ENCODE data around the gene SEC31B.

SEC31B gene

DNA sequence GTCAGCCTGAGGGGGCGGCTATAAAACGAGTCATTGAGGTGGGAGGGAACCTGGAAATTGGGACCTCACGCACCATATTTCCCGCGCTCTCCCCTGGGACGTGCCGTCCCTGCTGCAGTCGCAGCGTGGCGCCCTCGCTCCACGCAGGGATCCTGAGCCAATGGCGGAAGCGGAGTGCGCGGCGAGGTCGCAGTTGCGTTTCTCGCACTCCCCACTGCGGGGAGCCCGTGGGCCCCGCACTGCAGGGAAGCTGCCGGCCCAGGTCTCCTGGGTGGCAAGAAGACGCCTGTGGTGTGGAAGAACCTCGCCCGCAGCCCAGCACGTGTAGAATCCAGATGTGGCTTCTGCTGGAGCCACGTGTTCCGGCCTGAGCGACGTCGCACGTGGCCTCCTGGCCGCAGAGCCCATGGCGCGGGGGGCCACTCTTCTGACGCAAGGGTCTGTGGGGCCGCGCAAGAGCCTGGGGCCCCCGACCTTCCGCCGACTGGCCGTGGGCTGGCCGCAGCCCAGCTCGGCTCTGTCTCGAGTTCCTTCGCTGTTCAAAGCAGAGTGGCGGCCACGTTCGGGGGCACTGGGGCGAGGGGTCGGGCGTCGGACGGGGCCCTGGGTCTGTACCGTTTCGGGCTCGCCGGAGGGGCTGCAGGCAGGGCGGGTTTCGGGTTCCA is 42.5 kb upstream of the SEC31B start:
- in situ Hi-C loops (cut with MboI; ENCODE audit: low sequenced_read_pairs, unreplicated experiment): loop anchor here (25.0 kb wide), 1 partner anchor 175 kb away; the partner anchor contains the start of gene PAX2
- TF ChIP-seq, protein P1, sequence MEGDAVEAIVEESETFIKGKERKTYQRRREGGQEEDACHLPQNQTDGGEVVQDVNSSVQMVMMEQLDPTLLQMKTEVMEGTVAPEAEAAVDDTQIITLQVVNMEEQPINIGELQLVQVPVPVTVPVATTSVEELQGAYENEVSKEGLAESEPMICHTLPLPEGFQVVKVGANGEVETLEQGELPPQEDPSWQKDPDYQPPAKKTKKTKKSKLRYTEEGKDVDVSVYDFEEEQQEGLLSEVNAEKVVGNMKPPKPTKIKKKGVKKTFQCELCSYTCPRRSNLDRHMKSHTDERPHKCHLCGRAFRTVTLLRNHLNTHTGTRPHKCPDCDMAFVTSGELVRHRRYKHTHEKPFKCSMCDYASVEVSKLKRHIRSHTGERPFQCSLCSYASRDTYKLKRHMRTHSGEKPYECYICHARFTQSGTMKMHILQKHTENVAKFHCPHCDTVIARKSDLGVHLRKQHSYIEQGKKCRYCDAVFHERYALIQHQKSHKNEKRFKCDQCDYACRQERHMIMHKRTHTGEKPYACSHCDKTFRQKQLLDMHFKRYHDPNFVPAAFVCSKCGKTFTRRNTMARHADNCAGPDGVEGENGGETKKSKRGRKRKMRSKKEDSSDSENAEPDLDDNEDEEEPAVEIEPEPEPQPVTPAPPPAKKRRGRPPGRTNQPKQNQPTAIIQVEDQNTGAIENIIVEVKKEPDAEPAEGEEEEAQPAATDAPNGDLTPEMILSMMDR (IDR thresholded peaks at IDR 0.05; ENCODE audit: borderline replicate concordance, control extremely low read depth, extremely low read depth, insufficient read depth, missing control alignments): peak; percentile 85
- DNase-seq (ENCODE audit: low spot score): peak; percentile 89

DNA sequence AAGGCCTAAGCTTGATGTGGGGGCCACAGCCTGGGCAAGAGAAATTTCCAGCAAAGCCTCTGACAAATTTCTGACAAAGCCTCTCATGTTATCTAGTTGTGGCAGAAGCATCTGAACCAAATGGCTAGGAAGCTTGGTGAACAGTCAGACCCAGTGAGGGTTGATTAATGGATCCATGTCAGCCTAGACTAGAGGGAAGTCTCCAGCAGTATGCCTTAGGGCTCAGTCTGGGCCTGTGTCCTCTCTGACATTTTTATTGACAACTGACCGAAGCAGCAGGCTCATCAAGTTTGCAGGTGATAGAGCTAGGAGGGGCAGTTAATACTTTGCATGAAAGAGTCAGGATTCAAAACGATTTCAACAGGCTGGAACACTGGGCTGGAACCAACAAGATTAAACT is 41.3 kb upstream of the SEC31B start:
- in situ Hi-C loops (cut with MboI; ENCODE audit: low sequenced_read_pairs, unreplicated experiment): loop anchor here (25.0 kb wide), 1 partner anchor 176 kb away; the partner anchor contains the start of gene PAX2
- DNase-seq (ENCODE audit: low spot score): no peak
- TF ChIP-seq, protein P1 (IDR thresholded peaks at IDR 0.05; ENCODE audit: borderline replicate concordance, control extremely low read depth, extremely low read depth, insufficient read depth, missing control alignments): no peak

DNA sequence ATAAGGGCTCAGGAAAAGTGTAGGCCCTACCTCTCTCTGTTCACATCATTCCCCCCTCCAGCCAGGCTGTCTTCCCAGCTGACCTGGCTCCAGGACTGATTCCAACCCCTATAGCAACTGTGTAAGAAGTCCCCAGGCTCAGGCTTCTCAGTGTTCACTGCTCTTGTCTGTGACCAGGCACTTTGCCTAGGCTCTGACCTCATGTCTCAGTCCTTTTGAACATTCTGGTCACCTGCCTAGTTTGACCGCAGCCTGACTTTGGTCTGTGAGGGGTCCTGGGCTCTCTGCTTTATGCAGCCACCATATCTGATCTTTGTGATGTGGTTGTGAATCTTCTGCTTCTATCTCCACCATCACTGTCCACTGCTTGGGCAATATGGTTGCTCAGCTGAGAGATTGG is 40.6 kb upstream of the SEC31B start:
- in situ Hi-C loops (cut with MboI; ENCODE audit: low sequenced_read_pairs, unreplicated experiment): loop anchor here (25.0 kb wide), 1 partner anchor 177 kb away; the partner anchor contains the start of gene PAX2

DNA sequence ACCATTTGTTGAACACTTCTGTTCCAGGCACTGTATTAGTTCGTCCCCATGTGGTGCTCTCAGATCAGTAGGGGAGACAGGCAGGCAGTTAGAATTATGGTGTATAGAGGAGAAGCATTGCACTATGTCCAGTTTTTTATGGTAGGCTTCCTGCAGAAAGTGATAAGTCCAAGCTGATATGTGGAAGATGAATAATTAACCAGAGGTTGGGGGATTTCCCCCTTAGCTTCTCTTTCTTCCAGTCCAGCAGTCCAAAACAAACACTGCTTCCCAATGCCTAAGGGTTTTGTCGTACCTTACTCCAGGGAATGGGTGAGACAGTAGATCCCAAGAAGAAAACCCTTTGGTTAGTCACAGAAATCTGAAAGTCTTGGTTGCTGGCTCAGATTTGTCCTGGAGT is 35.2 kb upstream of the SEC31B start:
- TF ChIP-seq, protein P1 (IDR thresholded peaks at IDR 0.05; ENCODE audit: borderline replicate concordance, control extremely low read depth, extremely low read depth, insufficient read depth, missing control alignments): no peak
- no peak for DNase-seq (ENCODE audit: low spot score)
- in situ Hi-C loops (cut with MboI; ENCODE audit: low sequenced_read_pairs, unreplicated experiment): loop anchor here (25.0 kb wide), 1 partner anchor 182 kb away; the partner anchor contains the start of gene PAX2

More for the DNA sequence above, 40.6 kb upstream of the SEC31B start:
- DNase-seq (ENCODE audit: low spot score): no peak
- TF ChIP-seq, protein P1 (IDR thresholded peaks at IDR 0.05; ENCODE audit: borderline replicate concordance, control extremely low read depth, extremely low read depth, insufficient read depth, missing control alignments): no peak

DNA sequence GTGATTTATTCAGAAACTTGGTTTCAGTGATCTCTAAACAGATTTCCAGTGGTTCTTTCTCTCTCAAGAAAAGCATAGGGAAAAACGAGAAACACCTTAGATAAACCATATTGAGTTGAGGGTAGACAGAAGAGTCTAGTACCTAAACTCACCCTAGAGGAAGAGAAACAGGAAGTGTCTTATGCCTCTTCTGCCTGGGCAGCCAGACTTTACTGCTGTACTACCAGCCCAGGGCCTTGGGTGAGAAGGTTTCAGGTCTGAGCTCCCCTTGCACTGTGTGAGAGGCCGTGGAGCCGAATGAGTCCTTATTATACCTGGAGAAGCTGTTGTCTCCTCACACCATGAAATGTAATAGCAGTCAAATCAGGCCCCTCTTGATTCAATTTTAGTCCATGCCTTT is 34.3 kb upstream of the SEC31B start:
- in situ Hi-C loops (cut with MboI; ENCODE audit: low sequenced_read_pairs, unreplicated experiment): loop anchor here (25.0 kb wide), 1 partner anchor 183 kb away; the partner anchor contains the start of gene PAX2
- TF ChIP-seq, protein P1 (IDR thresholded peaks at IDR 0.05; ENCODE audit: borderline replicate concordance, control extremely low read depth, extremely low read depth, insufficient read depth, missing control alignments): no peak
- no peak for DNase-seq (ENCODE audit: low spot score)

DNA sequence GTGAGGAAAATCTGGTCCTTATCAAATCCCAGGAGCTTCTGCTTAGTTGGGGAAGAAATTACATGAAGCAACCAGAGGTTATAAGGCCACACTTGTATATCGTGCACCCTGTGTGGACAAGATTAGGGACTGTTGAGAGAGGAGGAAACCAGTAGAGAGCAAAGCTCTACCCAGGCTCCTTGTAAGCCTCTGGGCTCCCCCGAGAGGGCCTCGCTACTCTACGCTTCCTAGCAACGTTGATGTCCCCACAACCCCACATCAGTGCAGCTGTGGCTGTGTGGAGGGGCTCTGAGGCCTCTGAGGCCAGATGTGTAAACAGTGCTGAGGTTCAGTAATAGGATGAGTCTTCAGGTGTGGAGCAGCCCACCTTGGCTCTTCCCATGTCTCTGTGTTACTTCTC is 32.1 kb upstream of the SEC31B start:
- TF ChIP-seq, protein P1 (IDR thresholded peaks at IDR 0.05; ENCODE audit: borderline replicate concordance, control extremely low read depth, extremely low read depth, insufficient read depth, missing control alignments): no peak
- in situ Hi-C loops (cut with MboI; ENCODE audit: low sequenced_read_pairs, unreplicated experiment): loop anchor here (25.0 kb wide), 1 partner anchor 186 kb away; the partner anchor contains the start of gene PAX2
- no peak for DNase-seq (ENCODE audit: low spot score)
